ENCODE data around the gene CD109.

- TF ChIP-seq ZNF8 (CRISPR knock-in tag; IDR thresholded peaks at IDR 0.05) (no peak), ARNTL (CRISPR knock-in tag; IDR thresholded peaks at IDR 0.05; ENCODE audit: borderline replicate concordance, low read depth) (no peak), TSHZ2 (CRISPR knock-in tag; IDR thresholded peaks at IDR 0.05) (no peak), TCF4 (CRISPR knock-in tag; IDR thresholded peaks at IDR 0.05; ENCODE audit: borderline replicate concordance) (no peak), ZFP3 (CRISPR knock-in tag; IDR thresholded peaks at IDR 0.05) (no peak), ZC3H10 (CRISPR knock-in tag; IDR thresholded peaks at IDR 0.05) (no peak)
Measured at GRCh38 chr6:73732845-73733675, 37.1 kb downstream of the CD109 start.

Measured in SK-N-SH treated with all-trans-retinoic acid at 6 μM for 48 hours (cell line).